A673 (cell line): ENCODE results near the gene TTI1.

Source experiments
- CTCF ChIP-seq: fragments of 300-800, 200-600 bp; sonication (generic); conservative IDR thresholded peaks from 2 replicates; pipeline ENCODE4 v1.5.1; 2017; ENCODE audit warnings: low read depth, mild to moderate bottlenecking, antibody characterized with exemption, low read length, moderate library complexity, mixed read lengths
- EZH2 ChIP-seq: fragments of 200-600 bp; sonication (generic); IDR thresholded peaks from 2 replicates; pipeline ENCODE4 v1.6.1; 2017; ENCODE audit warnings: borderline replicate concordance, low read depth, mild to moderate bottlenecking, mixed read lengths, antibody characterized with exemption, low read length; ENCODE audit not compliant: poor library complexity, severe bottlenecking

- TF ChIP-seq EZH2 (no peak), CTCF (no peak)
Measured at GRCh38 chr20:37939701-37940560, 93.3 kb downstream of the TTI1 start.
